A549 (cell line): ENCODE data around the gene ATP6V1A.

Experiments used
- CHD2 ChIP-seq: fragments of 150-350 bp; IDR thresholded peaks from 2 replicates; pipeline ENCODE4 v1.6.1; 2014; ENCODE audit warnings: low read length; ENCODE audit not compliant: partially characterized antibody
- EP300 ChIP-seq, 2 experiments: fragments of >200 bp; sonication (Bioruptor Twin); formaldehyde crosslinking; IDR thresholded peaks; 2 replicates in 1 of 2; 3 replicates in 1 of 2; pipeline ENCODE4 v1.6.1; 2016 to 2017
- KDM1A ChIP-seq: fragments of 200-600 bp; sonication (generic); IDR thresholded peaks from 2 replicates; pipeline ENCODE4 v1.6.1; 2016; ENCODE audit warnings: low read depth, mild to moderate bottlenecking
- MAZ ChIP-seq: fragments of 150-350 bp; IDR thresholded peaks from 2 replicates; pipeline ENCODE4 v1.6.1; 2014; ENCODE audit warnings: antibody characterized with exemption, low read depth, low read length, borderline replicate concordance
- POLR2A ChIP-seq: IDR thresholded peaks from 2 replicates; pipeline ENCODE4 v1.6.1; 2012; ENCODE audit warnings: mild to moderate bottlenecking, low read length
- RAD21 ChIP-seq, 2 experiments: fragments of >200 bp in 1 of 2; sonication (Bioruptor Twin) in 1 of 2; formaldehyde crosslinking in 1 of 2; IDR thresholded peaks in 1 of 2; conservative IDR thresholded peaks in 1 of 2; 2 replicates in 1 of 2; 3 replicates in 1 of 2; pipeline ENCODE4 v1.6.1; 2012 to 2018; ENCODE audit warnings: inconsistent platforms in 1 of 2
- SMC3 ChIP-seq: fragments of >200 bp; sonication (Bioruptor Twin); formaldehyde crosslinking; IDR thresholded peaks from 3 replicates; pipeline ENCODE4 v1.6.1; 2018; ENCODE audit warnings: inconsistent platforms
- ZFP36 ChIP-seq: fragments of 450-650 bp; IDR thresholded peaks from 2 replicates; pipeline ENCODE4 v1.6.1; 2014; ENCODE audit warnings: borderline replicate concordance; ENCODE audit not compliant: partially characterized antibody
- TF ChIP-seq, protein P1 (sequence below): fragments of >200 bp; sonication (Bioruptor Twin); formaldehyde crosslinking; IDR thresholded peaks from 3 replicates; pipeline ENCODE4 v1.5.1; 2016
- TF ChIP-seq, protein P2 (sequence below): fragments of 450-650 bp; IDR thresholded peaks from 2 replicates; pipeline ENCODE4 v1.6.1; 2014; ENCODE audit warnings: antibody characterized with exemption

DNA sequence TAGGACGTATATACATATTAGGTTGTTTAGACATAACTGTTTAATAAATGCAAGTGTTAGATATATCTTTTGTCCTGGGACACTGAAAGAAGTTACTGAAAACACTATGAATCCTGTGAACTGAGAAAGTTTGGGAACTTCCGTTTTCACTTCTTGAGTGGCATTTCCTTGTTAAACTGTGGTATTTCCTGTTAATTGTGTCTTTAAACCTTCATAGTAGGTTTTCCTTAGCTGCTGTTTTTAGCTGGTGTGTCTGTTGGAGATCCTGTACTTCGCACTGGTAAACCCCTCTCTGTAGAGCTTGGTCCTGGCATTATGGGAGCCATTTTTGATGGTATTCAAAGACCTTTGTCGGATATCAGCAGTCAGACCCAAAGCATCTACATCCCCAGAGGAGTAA lies 37.1 kb downstream of the ATP6V1A start:
- TF ChIP-seq, protein P1, sequence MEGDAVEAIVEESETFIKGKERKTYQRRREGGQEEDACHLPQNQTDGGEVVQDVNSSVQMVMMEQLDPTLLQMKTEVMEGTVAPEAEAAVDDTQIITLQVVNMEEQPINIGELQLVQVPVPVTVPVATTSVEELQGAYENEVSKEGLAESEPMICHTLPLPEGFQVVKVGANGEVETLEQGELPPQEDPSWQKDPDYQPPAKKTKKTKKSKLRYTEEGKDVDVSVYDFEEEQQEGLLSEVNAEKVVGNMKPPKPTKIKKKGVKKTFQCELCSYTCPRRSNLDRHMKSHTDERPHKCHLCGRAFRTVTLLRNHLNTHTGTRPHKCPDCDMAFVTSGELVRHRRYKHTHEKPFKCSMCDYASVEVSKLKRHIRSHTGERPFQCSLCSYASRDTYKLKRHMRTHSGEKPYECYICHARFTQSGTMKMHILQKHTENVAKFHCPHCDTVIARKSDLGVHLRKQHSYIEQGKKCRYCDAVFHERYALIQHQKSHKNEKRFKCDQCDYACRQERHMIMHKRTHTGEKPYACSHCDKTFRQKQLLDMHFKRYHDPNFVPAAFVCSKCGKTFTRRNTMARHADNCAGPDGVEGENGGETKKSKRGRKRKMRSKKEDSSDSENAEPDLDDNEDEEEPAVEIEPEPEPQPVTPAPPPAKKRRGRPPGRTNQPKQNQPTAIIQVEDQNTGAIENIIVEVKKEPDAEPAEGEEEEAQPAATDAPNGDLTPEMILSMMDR: no peak
- TF ChIP-seq ZFP36 (no peak), POLR2A (no peak), RAD21 (conservative IDR thresholded peaks at IDR 0.05 in 1 of 2, IDR thresholded peaks at IDR 0.05 in 1 of 2) (no peak), EP300 (IDR thresholded peaks at IDR 0.05) (no peak), MAZ (no peak), CHD2 (no peak), SMC3 (no peak), KDM1A (no peak)
- TF ChIP-seq, protein P2, sequence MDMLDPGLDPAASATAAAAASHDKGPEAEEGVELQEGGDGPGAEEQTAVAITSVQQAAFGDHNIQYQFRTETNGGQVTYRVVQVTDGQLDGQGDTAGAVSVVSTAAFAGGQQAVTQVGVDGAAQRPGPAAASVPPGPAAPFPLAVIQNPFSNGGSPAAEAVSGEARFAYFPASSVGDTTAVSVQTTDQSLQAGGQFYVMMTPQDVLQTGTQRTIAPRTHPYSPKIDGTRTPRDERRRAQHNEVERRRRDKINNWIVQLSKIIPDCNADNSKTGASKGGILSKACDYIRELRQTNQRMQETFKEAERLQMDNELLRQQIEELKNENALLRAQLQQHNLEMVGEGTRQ: no peak
